ENCODE data around the gene GSTP1.
A peak's percentile ranks its signal among the peaks of the same experiment; 100 is the strongest.
"Not testable (repeated sequence)": the region's sequence is repeated elsewhere in the genome, so short reads cannot be mapped to it uniquely, and the experiment has no call there.

GSTP1 gene

DNA sequence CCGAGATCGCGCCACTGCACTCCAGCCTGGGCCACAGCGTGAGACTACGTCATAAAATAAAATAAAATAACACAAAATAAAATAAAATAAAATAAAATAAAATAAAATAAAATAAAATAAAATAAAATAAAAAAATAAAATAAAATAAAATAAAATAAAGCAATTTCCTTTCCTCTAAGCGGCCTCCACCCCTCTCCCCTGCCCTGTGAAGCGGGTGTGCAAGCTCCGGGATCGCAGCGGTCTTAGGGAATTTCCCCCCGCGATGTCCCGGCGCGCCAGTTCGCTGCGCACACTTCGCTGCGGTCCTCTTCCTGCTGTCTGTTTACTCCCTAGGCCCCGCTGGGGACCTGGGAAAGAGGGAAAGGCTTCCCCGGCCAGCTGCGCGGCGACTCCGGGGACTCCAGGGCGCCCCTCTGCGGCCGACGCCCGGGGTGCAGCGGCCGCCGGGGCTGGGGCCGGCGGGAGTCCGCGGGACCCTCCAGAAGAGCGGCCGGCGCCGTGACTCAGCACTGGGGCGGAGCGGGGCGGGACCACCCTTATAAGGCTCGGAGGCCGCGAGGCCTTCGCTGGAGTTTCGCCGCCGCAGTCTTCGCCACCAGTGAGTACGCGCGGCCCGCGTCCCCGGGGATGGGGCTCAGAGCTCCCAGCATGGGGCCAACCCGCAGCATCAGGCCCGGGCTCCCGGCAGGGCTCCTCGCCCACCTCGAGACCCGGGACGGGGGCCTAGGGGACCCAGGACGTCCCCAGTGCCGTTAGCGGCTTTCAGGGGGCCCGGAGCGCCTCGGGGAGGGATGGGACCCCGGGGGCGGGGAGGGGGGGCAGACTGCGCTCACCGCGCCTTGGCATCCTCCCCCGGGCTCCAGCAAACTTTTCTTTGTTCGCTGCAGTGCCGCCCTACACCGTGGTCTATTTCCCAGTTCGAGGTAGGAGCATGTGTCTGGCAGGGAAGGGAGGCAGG, at the start of gene GSTP1:
GSTP1 (plus strand) TSS at position 566 of the 958 bp plus-strand sequence; CDS start at position 598, 32 bp downstream.
- DNase-seq (ENCODE audit: low read depth in 2 of 3, low spot score in 1 of 3), result peak; percentile 57 to 78 (median 61)

DNA sequence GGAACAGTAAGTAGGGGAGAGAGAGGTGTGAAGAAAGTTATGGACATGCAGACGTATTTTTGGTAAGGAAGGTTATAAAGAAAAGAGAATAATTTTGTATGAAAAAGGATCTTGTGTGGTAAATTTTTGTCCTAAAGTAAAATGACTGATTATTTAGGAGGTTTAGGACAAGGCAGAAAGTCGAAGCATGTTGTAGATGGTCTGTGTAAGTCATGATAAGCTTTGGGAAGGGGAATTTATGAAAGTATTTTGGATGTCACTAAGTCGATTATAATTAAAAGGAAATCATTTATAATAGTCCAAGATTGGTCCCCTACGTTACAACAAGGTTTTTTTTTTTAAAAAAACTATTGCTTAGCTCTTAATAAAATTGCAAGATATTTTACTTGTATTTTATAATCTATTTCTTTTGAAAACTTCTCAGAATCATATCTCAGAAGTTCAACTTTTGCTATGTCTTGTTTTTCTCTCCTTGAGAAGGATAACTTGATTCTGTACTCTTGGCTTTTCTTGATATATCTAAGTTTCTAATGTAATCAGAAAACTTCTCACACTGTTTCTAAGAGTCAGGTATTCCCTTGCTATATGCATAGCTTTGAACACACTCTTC, 49.4 kb upstream of the GSTP1 start:
- DNase-seq (ENCODE audit: low read depth in 2 of 3, low spot score in 1 of 3), result no peak

DNA sequence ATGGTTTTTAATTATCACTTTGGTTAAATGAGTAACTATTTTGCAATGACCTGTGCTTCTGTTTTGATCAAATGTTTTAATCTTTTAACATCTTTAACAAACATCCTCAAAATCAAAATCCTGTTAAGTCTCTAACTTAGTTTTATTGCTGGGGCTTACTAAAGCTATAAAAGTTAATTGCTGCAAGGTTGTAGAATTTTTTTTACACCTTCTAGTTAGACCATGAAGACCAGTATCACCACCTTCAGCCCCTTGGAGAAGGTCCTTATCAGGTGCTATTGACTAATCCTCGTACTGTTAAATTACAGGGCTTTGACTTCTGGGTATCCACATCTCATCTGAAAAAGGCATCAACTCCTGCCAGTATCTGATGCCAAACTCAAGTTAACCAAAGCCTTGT, 48.1 kb upstream of the GSTP1 start:
- no peak for DNase-seq (ENCODE audit: low read depth in 2 of 3, low spot score in 1 of 3)

DNA sequence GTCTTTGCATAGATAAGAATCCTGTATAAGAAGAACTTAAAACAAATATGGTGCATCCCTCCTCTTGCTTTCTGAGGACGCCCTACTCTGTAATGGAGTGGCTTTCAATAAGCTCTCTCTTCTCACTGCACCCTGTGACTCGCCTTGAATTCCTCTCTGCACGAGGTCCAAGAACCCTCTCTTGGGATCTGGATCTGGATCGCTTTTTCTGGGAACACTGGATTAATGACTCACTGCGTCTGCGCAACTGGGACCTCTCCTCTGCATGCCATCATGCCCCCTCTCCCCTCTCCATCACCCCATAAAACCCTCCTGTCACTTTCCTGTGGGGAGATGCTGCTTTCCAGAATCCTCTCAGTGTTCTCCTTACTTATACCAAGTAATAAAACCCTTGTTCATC, 45.3 kb upstream of the GSTP1 start:
- no peak for DNase-seq (ENCODE audit: low read depth in 2 of 3, low spot score in 1 of 3)

DNA sequence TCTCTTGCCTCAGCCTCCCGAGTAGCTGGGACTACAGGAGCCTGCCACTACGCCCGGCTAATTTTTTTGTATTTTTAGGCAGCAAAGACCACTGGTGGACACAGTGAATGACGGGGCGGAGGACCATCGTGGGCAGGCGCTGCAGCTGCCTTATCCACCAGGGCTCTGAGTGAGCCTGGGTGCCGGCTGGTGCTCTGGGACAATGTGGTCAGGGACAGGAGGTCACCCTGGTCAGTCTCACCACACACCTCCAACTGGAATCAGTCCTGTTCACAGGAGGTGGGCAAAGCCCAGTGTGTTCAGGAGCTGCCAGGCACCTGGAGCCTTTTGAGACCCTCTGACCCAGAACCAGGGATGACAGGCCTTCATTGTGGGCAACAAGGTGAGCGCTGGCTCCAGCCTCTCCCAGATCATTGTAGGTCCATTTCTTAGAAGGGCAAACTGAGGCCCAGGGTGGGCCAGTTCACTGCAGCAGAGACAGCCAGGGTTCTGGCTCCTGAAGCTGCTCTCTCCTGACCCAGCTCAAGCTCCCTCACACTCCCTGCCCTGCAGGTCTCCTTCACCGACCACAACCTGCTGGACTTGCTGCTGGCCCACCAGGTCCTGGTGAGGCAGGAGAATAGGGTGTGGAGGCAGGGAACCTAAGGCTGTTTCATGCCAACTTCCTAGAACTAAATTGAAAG, 44.6 kb upstream of the GSTP1 start:
- no peak for DNase-seq (ENCODE audit: low read depth in 2 of 3, low spot score in 1 of 3)

DNA sequence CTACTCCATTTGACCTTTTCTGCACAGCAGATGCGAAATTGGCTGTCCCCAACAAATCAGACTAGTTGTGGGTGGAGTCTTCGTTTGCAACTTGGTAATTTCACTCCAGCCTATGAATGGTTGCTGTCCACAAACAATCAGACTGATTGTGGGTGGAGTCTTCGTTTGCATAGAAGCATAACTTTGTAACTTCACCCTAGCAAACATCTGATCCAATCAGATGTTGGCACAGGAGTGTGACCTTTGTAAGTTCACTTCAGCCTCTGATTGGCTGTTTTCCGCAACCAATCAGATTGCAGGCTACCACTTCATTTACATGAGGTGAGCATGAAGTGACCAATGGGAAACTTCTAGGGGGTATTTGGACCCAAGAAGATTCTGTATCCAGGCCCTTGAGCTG, 44.1 kb upstream of the GSTP1 start:
- DNase-seq (ENCODE audit: low read depth in 2 of 3, low spot score in 1 of 3), result no peak

DNA sequence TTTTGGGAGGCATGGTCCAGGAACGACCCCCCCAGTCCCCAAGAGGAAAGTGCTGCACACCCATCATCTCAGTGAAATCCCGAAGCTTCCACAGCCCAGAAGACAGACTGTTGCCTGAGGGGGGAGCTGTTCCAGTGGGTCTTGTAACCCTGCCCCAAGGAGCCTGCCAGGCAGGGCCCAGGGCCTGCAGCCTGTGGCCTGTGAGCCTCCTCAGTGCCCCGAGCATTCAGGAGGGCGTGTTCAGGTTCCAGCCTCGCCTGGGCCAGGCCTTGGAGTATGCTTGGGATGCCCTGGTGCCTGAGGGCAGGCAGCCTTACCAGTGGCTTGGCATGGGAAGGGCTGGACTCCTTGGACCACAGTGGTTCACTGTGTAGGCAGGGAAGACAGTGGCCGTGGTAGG, 42.4 kb upstream of the GSTP1 start:
- DNase-seq (ENCODE audit: low read depth in 2 of 3, low spot score in 1 of 3), result no peak

DNA sequence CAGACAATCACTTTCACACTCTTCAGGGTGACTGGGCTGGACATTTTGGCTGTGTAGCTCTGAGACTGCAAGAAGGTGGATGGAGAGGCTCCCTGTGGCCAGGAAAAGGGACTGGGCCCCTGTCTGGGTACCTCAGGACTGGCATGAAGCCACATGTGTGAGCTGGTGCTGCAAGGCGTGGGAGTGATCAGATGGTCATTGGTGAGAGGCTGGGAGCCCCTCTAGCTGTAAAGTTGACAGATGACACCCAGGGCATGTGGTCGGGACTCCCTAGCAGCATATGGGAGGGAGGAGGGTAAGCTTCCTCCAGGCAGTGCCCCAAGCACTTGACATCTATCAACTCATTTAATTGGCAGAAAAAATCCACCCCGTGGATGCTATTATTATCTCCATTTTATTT, 41.4 kb upstream of the GSTP1 start:
- DNase-seq (ENCODE audit: low read depth in 2 of 3, low spot score in 1 of 3), result no peak

DNA sequence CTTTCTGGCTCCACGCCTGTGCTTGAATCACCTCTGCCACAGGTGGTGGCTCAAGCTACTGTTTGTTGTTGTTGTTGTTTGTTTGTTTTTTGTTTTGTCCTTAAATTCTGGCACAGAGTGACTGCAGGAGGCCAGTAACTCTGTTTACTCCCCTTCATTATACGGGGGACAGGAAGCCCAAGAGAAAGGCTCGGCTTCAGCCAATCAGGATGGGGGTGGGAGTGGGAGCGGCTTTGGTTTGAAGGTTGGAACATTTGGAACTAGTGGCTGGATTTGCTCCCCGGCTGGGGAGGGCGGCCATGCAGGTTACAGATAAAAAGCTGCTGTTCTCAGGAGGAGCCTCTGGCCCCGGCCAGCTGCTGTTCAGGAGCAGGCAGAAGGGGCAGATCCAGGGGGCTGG, 40.6 kb upstream of the GSTP1 start:
- no peak for DNase-seq (ENCODE audit: low read depth in 2 of 3, low spot score in 1 of 3)

DNA sequence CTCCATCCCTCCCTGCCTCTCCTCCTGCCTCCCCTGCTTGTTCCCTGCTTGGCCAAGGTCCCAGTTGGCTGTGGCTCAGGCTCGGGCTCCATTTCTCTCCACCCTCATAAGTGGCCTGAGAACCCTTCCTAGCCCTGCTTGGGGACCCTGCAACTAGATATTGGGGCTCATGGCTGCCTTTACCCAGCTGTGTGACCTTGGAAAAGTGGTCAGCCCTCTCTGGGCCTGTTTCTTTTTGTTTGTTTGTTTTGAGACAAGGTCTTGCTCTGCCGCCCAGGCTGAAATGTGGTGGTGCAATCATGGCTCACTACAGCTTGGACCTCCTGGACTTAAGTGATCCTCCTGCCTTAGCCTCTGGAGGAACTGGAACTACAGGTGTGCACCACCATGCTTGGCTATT, 40.0 kb upstream of the GSTP1 start:
- no peak for DNase-seq (ENCODE audit: low read depth in 2 of 3, low spot score in 1 of 3)

DNA sequence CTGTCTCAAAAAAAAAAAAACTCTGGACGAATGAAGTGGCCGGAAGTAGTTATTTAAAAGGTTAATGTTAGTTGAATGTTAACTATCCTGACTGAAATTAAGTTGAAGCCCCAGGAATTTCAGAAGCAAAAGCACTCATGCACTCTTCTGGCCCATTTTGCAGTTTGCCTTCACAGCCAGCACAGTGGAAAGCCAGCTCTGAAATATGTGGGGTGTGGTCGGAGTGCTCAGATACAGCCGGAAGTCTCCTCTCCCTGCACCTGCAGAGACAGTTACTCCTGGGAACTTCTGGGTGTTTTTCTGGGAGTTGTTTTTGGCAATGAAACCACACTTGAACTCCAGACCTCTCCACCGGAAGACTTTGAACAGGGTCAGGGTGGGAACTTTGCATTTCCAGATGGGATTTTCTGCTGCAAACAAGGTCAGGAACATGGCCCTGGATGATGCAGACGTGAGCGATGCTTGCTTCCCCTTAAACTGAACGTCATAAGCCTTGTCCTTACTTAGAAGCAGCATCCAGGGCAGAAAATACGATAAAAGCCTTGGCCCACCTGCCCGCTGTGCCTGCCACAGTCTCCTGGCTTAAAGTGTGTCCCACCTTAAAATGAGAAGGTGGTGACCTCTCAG, 38.9 kb upstream of the GSTP1 start:
- no peak for DNase-seq (ENCODE audit: low read depth in 2 of 3, low spot score in 1 of 3)

DNA sequence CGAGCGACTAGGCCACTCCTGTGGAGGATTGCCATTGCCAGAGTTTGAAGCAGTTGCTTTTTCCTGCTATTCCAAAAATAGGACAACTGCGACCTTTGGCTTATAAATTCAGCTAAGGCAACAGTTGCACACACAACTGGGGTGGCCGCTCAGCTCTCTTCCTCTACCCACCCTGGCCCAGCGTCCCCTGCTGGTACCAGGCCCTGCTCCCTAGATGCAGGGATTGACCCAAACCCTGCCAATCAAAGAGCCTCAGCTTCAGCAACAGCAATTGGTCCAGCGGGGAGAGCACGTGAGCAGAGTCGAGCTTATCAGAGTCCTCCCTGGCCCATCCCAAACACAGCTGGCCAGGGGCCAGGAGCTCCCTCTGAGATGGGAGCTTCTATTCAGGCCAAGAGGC, 38.3 kb upstream of the GSTP1 start:
- no peak for DNase-seq (ENCODE audit: low read depth in 2 of 3, low spot score in 1 of 3)

DNA sequence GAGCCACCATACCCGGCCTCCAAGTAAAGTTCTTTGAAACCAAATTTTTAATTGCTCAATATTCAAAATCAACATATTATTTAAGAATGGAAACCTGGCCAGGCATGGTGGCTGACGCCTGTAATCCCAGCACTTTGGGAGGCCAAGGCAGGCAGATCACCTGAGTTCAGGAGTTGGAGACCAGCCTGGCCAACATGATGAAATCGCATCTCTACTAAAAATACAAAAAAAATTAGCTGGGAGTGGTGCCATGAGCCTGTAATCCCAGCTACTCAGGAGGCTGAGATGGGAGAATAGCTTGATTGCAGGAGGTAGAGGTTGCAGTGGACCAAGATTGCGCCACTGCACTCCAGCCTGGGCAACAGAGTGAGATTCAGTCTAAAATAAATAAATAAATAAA, 35.5 kb upstream of the GSTP1 start:
- not testable (repeated sequence) for DNase-seq (ENCODE audit: low read depth in 2 of 3, low spot score in 1 of 3)

DNA sequence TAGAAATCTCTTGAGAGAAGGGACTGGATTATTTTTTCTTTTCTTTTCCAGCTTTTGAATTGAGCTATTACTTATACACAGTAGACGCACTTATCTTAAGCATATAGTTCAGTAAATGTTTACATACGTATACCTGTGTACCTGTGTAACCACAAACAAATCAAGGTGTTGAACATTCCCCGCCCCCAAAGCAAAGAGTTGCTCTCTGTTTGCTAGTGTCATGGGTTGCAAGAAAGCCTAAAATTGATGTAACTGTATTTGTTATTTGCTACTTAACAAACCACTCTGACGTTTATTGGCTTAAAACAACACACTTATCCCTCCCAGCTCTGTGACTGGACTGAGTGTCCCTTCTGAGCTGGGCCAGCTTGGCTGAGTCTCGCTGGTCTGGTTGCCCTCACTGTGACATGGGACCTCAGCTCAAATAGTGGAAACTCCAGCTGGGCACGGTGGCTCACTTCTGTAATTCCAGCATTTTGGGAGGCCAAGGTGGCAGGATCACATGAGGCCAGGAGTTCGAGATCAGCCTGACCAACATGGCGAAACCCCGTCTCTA, 35.0 kb upstream of the GSTP1 start:
- DNase-seq (ENCODE audit: low read depth in 2 of 3, low spot score in 1 of 3), result no peak

DNA sequence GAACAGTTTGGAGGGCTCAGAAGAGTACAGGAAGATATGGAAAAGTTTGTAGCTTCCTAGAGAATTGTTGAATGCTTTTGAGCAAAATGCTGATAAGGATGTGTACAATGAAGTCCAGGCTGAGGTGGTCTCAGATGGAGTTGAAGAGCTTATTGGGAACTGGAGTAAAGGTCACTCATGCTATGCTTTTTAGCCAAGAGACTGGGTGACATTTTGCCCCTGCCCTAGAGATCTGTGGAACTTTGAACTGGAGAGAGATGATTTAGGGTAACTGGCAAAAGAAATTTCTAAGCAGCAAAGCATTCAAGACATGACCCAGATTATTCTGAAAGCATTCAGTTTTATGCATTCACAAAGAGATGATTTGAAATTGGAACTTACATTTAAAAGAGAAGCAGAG, 32.5 kb upstream of the GSTP1 start:
- DNase-seq (ENCODE audit: low read depth in 2 of 3, low spot score in 1 of 3), result no peak

DNA sequence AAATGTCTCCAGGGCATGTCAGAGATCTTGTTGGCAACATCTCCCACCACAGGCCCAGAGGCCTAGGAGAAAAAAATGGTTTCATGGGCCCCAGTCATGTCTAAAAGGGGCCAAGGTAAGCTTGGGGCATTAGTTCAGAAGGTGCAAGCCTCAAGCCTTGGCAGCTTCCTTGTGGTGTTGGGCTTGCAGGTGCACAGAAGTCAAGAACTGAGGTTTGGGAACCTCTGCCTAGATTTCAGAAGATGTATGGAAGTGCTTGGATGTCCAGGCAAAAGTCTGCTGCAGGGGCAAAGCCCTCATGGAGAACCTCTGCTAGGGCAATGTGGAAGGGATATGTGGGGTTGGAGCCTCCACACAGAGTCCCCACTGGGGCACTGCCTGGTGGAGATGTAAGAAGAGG, 31.9 kb upstream of the GSTP1 start:
- not testable (repeated sequence) for DNase-seq (ENCODE audit: low read depth in 2 of 3, low spot score in 1 of 3)

DNA sequence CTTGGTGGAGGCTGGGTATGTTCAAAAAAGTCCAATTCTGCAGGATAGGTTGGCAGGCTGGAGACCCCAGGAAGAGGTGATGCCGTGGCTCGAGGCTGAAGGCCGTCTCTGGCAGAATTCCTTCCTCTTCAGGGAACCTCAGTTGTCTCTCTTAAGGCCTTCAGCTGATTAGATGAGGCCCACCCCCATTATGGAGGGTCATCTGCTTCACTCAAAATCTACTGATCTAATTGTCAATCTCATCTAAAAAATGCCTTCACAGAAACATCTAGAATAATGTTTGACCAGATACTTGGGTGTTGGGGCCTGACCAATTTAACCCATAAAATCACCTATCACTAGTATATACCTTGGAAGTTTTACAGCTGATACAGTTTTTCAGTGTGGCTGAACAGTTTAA, 27.4 kb upstream of the GSTP1 start:
- no peak for DNase-seq (ENCODE audit: low read depth in 2 of 3, low spot score in 1 of 3)

DNA sequence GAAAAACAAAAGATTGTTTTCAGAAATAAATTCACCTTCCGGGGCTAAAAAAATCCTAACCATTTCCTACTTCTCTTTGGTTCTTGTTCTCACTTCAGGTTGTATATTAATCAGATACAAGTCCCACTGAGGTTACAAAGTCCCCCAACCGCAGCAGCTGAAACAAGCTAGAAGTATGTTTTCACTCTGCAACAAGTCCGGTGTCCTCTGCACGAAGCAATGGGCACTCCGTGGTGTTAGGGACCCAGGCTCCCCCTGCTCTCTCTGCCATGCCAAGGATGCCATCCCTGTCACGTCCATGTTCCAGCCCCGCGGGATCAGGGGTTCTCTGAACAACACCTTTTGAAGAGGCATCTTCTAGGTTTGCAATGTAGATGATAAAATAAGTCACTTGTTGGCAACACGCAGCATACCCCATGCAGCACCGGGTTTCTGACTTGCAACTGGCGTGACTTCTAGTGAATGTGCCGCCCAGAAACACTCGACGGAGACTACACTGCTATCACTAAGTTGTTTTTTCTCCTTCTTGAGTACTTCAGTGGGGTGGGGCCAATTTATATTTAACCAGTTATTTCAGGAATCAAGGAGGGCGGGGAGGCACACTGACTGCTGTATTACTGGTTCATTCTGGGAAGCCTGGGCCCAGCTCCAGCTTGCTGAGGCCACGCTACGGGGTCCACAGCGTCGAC, 25.4 kb upstream of the GSTP1 start:
- no peak for DNase-seq (ENCODE audit: low read depth in 2 of 3, low spot score in 1 of 3)

DNA sequence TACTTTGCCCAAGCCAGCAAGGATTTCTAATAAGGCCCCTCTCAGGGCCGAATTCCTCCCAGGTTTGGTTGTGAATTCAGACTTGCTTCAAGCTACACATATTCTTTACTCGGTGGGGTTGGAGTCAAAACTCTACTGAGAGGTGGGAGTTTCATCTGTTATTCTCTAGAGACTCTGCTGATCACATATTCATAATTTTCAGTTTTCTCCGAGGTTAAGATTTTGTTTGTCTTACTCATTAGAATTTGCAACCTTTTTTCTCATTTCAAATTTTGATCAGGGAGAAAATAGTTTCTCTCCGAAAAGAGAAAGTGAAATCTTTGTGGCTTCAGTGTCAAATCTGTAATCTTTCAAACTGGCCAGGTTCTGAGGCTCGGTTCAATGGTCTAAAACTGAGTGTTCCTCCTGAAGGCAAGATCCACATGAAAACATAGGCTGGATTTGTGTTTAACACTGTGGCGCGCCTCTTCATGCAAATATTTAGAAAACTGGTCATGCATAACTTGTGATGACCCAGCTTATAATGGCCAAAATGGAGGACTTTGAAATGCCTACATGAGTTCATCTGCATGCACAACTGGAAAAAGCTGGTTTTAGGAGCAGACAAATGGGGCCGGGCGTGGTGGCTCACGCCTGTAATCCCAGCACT, 21.5 kb upstream of the GSTP1 start:
- no peak for DNase-seq (ENCODE audit: low read depth in 2 of 3, low spot score in 1 of 3)

Measured in stimulated activated CD4-positive, alpha-beta T cell treated with anti-CD3 and anti-CD28 coated beads, Interleukin-12 subunit alpha, Interleukin-12 subunit beta, amount 100 ng/mL, for 48 hours (primary cell).